Measurements from ENCODE around the gene TCP11L2.
A peak's percentile ranks its signal among the peaks of the same experiment; 100 is the strongest.
"Not testable (repeated sequence)": the region's sequence is repeated elsewhere in the genome, so short reads cannot be mapped to it uniquely, and the experiment has no call there.

Gene TCP11L2

GRCh38 chr12:106308121-106308520, 5.6 kb downstream of the TCP11L2 start:
- DNase-seq = no peak

DNA sequence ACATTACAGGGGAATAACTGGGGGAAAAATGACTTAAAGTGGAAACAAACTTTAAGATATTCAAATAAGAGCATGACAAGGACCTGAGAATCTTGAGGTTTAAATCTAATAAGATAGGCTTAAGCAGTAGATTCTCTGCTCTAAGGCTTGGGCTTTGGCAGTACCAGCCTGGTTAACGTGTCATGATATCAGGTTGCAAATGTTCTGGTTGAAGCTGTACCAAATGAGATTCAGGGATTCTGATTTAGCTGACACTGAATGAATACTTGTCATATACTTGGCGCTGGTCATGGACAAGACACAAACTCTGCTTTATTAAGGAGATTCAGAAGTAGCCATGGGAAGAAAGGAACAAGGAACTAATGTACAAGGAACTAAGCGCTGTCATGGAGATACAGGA, 6.1 kb downstream of the TCP11L2 start:
- DNase-seq = no peak

DNA sequence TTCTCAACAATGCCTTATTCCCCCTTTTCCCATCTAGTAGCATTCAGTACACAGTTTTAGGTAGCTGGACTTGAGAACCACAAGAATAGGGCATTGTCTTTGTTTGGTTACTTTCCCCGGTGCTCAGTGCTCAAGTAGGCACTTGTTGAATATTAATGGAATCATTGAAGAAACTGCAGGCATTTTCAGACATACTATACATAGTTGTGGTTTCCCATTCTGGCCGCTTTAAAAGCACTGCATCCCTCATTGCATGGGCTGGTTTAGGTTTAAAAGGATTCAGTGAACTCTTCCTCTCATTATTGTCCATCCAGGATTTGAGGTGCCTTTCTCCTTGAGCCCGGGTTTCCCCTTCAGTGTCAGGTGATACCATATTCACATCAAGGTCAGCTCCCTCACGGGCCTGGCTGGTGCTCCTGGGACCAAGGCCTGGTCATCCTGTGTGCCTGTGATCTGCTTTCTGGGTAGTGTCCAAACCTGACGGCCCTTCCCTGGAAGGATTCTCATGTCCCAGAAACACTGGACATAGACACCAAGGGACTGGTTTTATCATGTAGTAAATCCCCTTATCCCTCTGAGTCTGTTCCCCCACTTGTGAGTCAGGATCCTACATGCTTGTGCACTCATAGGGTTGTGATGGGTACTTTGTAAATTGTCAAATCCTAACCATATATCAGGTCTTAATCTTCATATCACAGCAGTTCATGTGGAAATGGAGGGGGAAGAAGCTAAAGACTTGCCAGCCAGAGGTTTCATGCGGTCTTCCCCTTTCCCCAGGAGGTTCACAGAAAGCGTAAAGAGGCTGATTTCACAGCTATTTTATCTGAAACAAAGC, 7.4 kb downstream of the TCP11L2 start:
- no peak for DNase-seq

GRCh38 chr12:106310687-106311086, 8.2 kb downstream of the TCP11L2 start:
- no peak for DNase-seq

DNA sequence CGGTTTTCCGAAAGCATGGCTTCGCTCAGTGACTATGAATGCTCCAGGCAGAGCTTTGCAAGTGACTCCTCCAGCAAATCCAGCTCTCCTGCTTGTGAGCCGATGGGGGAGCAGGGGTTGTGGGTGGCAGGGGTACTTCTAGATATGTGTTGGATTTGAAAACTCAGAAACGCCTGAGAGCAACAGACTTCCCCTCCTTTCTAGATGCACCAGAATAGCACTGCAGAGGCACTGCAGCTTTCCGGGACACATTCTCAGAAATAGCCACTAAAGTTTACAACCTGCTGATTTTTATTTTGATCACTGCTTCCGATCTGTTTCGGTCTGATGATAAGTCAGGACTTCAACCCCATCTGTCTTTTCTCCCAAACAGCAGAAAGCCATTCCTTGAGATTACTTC, 8.6 kb downstream of the TCP11L2 start:
- no peak for DNase-seq

DNA sequence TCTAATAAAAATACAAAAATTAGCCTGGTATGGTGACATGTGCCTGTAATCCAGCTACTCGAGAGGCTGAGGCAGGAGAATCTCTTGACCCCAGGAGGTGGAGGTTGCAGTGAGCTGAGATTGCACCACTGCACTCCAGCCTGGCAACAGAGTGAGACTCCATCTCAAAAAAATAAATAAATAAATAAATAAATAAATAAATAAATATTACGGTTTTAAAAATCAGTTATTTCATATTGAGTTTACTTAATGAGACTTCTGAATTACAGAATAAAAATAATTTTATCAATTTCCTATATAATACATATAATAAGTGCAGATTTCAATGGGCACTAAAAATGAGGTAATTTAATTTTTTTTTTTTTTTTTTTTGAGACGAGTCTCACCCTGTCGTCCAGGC, 10.9 kb downstream of the TCP11L2 start:
- DNase-seq = not testable (repeated sequence)

GRCh38 chr12:106315523-106315922, 13.0 kb downstream of the TCP11L2 start:
- DNase-seq = no peak

DNA sequence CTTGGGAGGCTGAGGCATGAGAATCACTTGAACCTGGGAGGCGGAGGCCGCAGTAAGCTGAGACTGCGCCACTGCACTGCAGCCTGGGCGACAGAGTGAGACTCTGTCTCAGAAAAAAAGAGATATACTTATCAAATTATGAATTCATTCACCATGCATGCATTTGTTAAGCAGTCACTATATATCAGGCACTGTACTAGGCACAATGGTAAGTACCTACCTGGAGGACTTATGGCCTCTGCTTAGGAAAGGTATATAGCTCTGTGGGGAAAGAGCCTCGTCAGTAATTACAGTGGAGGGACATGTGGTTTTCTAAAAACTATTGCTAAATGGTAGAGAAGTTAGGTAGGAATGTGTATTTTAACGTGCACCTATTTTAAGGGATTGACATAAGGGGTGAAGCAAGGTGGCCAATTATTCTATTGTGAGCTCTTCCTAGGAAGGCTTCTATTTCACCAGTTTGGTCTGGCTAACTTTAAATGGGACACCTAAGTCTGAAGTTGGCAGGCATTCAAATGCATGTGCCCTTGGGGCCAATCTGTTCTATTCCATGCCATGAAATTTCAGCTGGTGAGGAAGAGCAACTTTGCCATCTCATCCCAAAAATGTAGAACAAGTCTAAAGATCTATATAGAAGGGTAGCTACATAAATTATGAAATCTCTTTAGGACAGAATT, 15.0 kb downstream of the TCP11L2 start:
- DNase-seq = no peak

- DNase-seq = no peak
These were observed 18.8 kb downstream of the TCP11L2 start for GRCh38 chr12:106321139-106321850.

GRCh38 chr12:106323537-106323936, 21.0 kb downstream of the TCP11L2 start:
- no peak for DNase-seq

GRCh38 chr12:106327309-106327869, 24.9 kb downstream of the TCP11L2 start:
- no peak for DNase-seq

DNA sequence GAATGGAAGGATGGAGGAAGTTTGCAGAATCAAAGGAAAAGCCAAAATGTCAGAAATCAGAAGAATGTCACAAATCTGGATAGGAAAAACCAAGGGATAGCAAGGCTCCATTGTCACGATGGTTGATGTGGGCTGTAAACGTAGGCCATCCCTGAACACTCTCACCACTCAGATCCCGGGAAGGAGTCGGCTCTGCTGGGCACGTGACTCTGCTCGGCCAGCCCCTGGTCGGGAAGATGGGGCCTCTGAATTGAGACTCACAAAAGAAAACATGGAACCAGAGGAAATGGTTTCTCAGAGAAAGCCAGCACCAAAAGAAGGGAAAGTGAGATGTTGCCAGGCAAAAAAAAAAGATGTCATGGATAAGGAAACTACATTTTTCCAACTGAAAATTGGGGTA, 26.2 kb downstream of the TCP11L2 start:
- DNase-seq = no peak

- peak; percentile 51 to 89 for DNase-seq
These were observed 26.9 kb downstream of the TCP11L2 start for GRCh38 chr12:106329231-106329982.

GRCh38 chr12:106331599-106331998, 29.1 kb downstream of the TCP11L2 start:
- no peak for DNase-seq

GRCh38 chr12:106332536-106332935, 30.0 kb downstream of the TCP11L2 start:
- DNase-seq = no peak

GRCh38 chr12:106333010-106333409, 30.5 kb downstream of the TCP11L2 start:
- DNase-seq = no peak

DNA sequence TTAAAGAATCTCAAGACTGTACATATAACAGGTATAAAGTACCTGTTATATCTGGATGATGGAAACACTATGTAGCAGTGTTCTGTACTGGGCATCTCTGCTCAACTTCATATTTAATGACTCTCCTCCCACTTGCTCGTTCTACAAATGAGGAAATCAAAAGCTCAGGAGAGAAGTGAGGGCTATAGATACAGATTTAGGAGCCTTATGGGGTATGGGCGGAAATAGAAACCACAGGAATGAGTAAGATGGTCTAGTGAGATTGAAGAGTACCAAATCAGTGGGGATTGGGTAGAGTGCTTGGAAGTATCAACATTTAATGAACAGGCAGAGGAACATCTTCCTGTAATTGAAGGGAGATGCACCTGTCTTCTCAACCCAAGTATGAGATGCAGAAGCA, 31.2 kb downstream of the TCP11L2 start:
- DNase-seq = no peak

GRCh38 chr12:106341086-106341877, 38.7 kb downstream of the TCP11L2 start:
- DNase-seq = no peak

GRCh38 chr12:106342397-106343213, 40.1 kb downstream of the TCP11L2 start:
- no peak for DNase-seq

DNA sequence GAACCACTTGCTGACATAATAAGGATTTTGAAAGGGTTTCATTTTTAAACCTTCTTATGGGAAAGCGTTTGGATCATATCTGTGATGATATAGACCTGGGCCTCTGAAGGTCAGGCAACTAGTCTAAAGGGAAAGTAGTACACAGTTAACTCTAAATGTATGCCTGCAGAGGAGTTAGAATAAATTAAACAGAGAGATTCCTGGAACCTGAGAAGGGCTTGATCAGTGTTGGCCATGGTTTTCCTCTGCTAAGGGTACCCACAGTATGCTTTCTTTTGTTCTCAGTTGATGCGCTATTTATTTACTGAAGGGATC, 40.6 kb downstream of the TCP11L2 start:
- DNase-seq = no peak

GRCh38 chr12:106344131-106344530, 41.6 kb downstream of the TCP11L2 start:
- no peak for DNase-seq

All from NCI-H2081 (cell line).